Prostate gland (tissue), 2 donors: ENCODE results near the gene LRRTM4. TPM values are rescaled to one million over a fixed set of nuclear protein-coding genes. Genes with fewer than 3 reads are reported as not detected.

Experiments used
- DNase-seq: peaks from one replicate; pipeline ENCODE4 v3.0.0-alpha.2; 2019; ENCODE audit warnings: low spot score
- H3K27ac ChIP-seq, 2 donors: fragments of 200-600 bp; sonication (generic); 2 replicates each; pipeline ENCODE4 v1.5.1; 2017 to 2019
- H3K27me3 ChIP-seq: fragments of 200-600 bp; sonication (generic); replicated peaks from 2 replicates; pipeline ENCODE4 v1.5.1; 2019; ENCODE audit not compliant: insufficient read depth
- H3K36me3 ChIP-seq, 2 donors: fragments of 200-600 bp; sonication (generic); 1 replicate in 1 of 2; 2 replicates in 1 of 2; pipeline versions ENCODE4 v1.5.1 to v1.8.1; 2017 to 2019
- H3K4me1 ChIP-seq: fragments of 200-600 bp; sonication (generic); replicated peaks from 2 replicates; pipeline ENCODE4 v1.5.1; 2019
- H3K4me3 ChIP-seq, 2 donors: fragments of 200-600 bp; sonication (generic); 2 replicates each; pipeline ENCODE4 v1.5.1; 2017 to 2019
- H3K9me3 ChIP-seq: fragments of 200-600 bp; sonication (generic); 2 replicates; pipeline ENCODE4 v1.5.1; 2017
- POLR2A ChIP-seq: fragments of 450-650 bp; IDR thresholded peaks from one replicate; pipeline ENCODE4 v1.6.1; 2016; ENCODE audit warnings: antibody characterized with exemption, mild to moderate bottlenecking
- POLR2AphosphoS5 ChIP-seq: sonication (generic); formaldehyde crosslinking; IDR thresholded peaks from one replicate; pipeline ENCODE4 v1.6.1; 2017; ENCODE audit warnings: antibody characterized with exemption
- WGBS: methylation state at CpG from one replicate; pipeline ENCODE4 v1.1.5; 2018; 5-methylcytosine and 5-hydroxymethylcytosine counted together
- intact Hi-C: fragments of 100-400 bp; cut with DNase I; formaldehyde crosslinking; loops from one replicate; pipeline ENCODE4 v1.14.2; 2022
- total RNA-seq, 2 donors: library from RNA; depleted of rRNA; stranded (reverse); fragments of >200 nt; gene quantifications; one replicate each; pipeline ENCODE4 v1.1.0, GENCODE V29; 2016
- TF ChIP-seq, protein P1 (sequence below), 4 experiments: fragments of 200-600 bp in 2 of 4; fragments of 450-650 bp in 2 of 4; sonication (generic) in 2 of 4; IDR thresholded peaks; 1 replicate in 3 of 4; 2 replicates in 1 of 4; pipeline ENCODE4 v1.5.1; 2016 to 2019; ENCODE audit warnings: antibody characterized with exemption in 4 of 4, mild to moderate bottlenecking in 2 of 4, moderate library complexity in 2 of 4

LRRTM4 gene
- total RNA-seq, 2 donors from 2014 or later = 0.09 to 6.2 TPM

DNA sequence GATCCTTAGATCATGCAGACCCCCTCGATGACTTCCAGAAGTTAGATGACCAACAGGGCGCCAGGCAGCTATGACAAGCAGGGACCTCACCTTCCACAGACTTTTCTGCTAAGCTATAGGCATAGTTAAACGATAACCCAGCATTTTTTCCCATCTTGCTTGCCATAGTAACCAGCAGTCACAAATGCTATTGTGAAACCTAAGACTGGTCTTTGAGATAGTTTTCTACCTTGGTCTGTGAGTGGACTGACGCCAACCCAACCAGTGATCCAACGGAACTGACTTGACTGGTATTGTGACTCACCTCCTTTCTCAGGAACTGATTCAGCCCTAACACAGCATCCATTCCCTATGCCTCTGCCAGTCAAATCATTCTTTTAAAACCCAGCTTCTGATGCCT lies 361.2 kb downstream of the LRRTM4 start:
- H3K27ac ChIP-seq = no peak overlapping the region
- no peaks in the 10 kb centered on the region for H3K9me3 ChIP-seq
- 75% methylated on average over 5 of the region's 5 CpGs for WGBS
- DNase-seq = no peak
- H3K4me3 ChIP-seq = no peak overlapping the region
- H3K27me3 ChIP-seq = no peaks in the 10 kb centered on the region
- intact Hi-C loops = no loop called here
- TF ChIP-seq, protein P1, sequence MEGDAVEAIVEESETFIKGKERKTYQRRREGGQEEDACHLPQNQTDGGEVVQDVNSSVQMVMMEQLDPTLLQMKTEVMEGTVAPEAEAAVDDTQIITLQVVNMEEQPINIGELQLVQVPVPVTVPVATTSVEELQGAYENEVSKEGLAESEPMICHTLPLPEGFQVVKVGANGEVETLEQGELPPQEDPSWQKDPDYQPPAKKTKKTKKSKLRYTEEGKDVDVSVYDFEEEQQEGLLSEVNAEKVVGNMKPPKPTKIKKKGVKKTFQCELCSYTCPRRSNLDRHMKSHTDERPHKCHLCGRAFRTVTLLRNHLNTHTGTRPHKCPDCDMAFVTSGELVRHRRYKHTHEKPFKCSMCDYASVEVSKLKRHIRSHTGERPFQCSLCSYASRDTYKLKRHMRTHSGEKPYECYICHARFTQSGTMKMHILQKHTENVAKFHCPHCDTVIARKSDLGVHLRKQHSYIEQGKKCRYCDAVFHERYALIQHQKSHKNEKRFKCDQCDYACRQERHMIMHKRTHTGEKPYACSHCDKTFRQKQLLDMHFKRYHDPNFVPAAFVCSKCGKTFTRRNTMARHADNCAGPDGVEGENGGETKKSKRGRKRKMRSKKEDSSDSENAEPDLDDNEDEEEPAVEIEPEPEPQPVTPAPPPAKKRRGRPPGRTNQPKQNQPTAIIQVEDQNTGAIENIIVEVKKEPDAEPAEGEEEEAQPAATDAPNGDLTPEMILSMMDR (IDR thresholded peaks at IDR 0.05) = no peak
- no peak for TF ChIP-seq POLR2A
- no peak for TF ChIP-seq POLR2AphosphoS5
- H3K4me1 ChIP-seq = no peaks in the 10 kb centered on the region
- no peaks in the 10 kb centered on the region for H3K36me3 ChIP-seq

DNA sequence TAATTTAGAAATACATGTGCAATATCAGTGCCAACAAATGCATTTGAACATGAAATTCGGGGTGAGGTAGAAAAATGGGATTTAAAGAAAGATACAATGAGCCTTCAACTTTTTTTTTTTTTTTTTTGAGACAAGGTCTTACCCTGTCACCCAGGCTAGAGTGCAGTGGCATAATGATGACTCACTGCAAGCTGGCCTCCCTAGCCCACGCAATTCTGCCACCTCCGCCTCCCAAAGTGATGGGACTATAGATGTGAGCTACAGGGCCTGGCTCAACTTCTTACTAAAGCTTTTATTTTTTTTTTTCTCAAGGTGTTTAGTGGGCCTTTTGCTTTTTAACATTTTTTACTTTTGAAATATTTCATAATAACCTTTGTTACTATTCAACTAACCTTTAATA lies 365.6 kb downstream of the LRRTM4 start:
- DNase-seq = no peak
- no peaks in the 10 kb centered on the region for H3K36me3 ChIP-seq
- no peaks in the 10 kb centered on the region for H3K27me3 ChIP-seq
- TF ChIP-seq, protein P1 (IDR thresholded peaks at IDR 0.05) = no peak
- TF ChIP-seq POLR2A (no peak), POLR2AphosphoS5 (no peak)
- no peaks in the 10 kb centered on the region for H3K4me1 ChIP-seq
- WGBS = 91% methylated on average over 3 of the region's 3 CpGs
- no peak overlapping the region for H3K27ac ChIP-seq
- no peaks in the 10 kb centered on the region for H3K9me3 ChIP-seq
- H3K4me3 ChIP-seq = no peak overlapping the region
- intact Hi-C loops = no loop called here

DNA sequence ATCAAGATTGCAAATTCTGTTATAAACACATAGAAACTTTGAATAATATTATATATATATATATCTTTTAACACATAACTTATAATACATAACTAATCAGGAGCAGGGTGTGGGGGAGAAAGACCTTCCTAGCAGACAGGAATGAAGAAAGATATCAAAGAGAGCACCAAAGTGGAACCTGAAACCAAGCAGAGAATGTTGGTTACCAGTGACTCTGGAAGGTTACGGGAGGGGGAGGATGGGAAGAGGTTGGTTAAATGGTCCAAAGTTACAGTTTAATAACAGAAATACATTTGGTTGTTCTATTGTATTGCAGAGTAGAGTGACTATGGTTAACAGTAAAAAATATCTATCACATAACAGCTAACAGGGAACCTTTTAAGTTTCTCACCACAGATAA lies 366.7 kb downstream of the LRRTM4 start:
- Histone ChIP-seq H3K36me3 (no peaks in the 10 kb centered on the region), H3K9me3 (no peaks in the 10 kb centered on the region), H3K27ac (no peak overlapping the region), H3K27me3 (no peaks in the 10 kb centered on the region), H3K4me3 (no peak overlapping the region), H3K4me1 (no peaks in the 10 kb centered on the region)
- intact Hi-C loops = no loop called here
- 93% methylated on average over 1 of the region's 1 CpG for WGBS
- TF ChIP-seq POLR2A (no peak), POLR2AphosphoS5 (no peak)
- TF ChIP-seq, protein P1 (IDR thresholded peaks at IDR 0.05) = no peak
- DNase-seq = no peak

DNA sequence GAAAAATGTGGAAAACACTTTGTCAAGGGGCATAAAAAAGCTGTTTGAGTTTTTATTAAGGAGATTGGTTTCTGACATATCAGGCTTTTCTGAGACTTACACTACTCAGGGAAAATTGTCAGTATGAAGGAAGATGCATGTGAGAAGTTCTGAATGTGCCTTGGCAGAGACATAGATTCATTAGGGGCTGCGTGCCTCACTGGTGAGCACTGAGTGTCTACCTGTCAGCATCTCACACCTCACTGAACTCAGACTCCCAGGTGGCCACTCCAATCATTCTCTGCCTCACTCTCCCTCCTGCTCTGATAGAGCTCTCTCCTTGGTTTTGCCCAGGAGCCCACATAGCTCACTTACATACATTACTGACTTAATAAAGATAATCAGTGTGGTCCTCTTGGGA lies 372.6 kb downstream of the LRRTM4 start:
- no peak overlapping the region for H3K4me3 ChIP-seq
- TF ChIP-seq POLR2A (no peak), POLR2AphosphoS5 (no peak)
- TF ChIP-seq, protein P1 (IDR thresholded peaks at IDR 0.05) = no peak
- no peak overlapping the region for H3K27ac ChIP-seq
- intact Hi-C loops = no loop called here
- H3K4me1 ChIP-seq = no peaks in the 10 kb centered on the region
- no peaks in the 10 kb centered on the region for H3K9me3 ChIP-seq
- no peak for DNase-seq
- H3K36me3 ChIP-seq = no peaks in the 10 kb centered on the region
- 93% methylated on average over 1 of the region's 1 CpG for WGBS
- no peaks in the 10 kb centered on the region for H3K27me3 ChIP-seq

DNA sequence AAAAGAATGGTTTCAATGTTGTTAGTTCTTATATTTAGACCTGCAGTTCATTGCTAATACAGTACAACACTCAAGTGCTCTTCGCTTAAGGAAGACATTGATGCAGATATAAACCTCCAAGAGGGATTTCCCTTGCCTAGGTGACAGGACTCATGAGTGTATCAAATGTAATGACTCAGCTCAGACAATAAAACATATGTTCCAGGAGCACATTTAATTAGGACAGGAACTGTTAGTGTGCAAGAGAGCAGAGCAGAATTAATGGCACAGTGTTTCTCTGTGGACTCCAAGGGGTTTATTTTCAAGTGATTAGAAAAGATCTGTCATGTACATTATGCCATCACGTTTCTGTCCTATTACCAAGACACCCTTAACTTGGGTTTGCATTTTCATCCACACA lies 375.0 kb downstream of the LRRTM4 start:
- Histone ChIP-seq H3K36me3 (no peaks in the 10 kb centered on the region), H3K9me3 (no peaks in the 10 kb centered on the region), H3K4me1 (no peaks in the 10 kb centered on the region), H3K4me3 (no peak overlapping the region), H3K27me3 (no peaks in the 10 kb centered on the region), H3K27ac (no peak overlapping the region)
- 59% methylated on average over 2 of the region's 2 CpGs for WGBS
- intact Hi-C loops = no loop called here
- TF ChIP-seq POLR2A = no peak
- TF ChIP-seq, protein P1 (IDR thresholded peaks at IDR 0.05) = no peak
- no peak for TF ChIP-seq POLR2AphosphoS5
- no peak for DNase-seq
